ENCODE results near the gene CTDSPL.

The CTDSPL gene

DNA sequence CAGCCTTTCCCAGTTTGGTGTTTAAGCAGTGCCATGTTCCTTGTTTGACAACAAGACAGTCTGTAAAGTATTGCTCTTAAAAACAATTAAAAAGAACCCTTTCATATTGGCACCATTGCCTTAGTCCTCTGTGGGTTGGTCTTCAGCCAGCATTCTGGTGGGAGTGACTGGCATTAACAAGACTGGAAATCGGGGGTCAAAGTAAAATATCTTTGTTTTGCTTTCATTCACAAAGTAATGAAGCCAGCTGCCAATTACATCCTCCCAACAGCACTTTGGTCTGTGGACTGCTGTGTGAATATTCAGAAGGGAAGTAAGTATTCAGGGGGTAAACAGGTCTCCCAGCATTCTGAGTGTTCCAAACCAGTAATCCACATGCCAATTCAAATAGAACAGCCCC lies 120.7 kb downstream of the CTDSPL start:
- in situ Hi-C loops (cut with MboI; ENCODE audit: low pct_unique_long_range_greater_than_20kb, low sequenced_read_pairs, unreplicated experiment), result no loop called here
- DNase-seq (ENCODE audit: low spot score), result no peak
- TF ChIP-seq, protein P1, sequence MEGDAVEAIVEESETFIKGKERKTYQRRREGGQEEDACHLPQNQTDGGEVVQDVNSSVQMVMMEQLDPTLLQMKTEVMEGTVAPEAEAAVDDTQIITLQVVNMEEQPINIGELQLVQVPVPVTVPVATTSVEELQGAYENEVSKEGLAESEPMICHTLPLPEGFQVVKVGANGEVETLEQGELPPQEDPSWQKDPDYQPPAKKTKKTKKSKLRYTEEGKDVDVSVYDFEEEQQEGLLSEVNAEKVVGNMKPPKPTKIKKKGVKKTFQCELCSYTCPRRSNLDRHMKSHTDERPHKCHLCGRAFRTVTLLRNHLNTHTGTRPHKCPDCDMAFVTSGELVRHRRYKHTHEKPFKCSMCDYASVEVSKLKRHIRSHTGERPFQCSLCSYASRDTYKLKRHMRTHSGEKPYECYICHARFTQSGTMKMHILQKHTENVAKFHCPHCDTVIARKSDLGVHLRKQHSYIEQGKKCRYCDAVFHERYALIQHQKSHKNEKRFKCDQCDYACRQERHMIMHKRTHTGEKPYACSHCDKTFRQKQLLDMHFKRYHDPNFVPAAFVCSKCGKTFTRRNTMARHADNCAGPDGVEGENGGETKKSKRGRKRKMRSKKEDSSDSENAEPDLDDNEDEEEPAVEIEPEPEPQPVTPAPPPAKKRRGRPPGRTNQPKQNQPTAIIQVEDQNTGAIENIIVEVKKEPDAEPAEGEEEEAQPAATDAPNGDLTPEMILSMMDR (IDR thresholded peaks at IDR 0.05; ENCODE audit: extremely low read depth, insufficient read depth, missing control alignments), result no peak

DNA sequence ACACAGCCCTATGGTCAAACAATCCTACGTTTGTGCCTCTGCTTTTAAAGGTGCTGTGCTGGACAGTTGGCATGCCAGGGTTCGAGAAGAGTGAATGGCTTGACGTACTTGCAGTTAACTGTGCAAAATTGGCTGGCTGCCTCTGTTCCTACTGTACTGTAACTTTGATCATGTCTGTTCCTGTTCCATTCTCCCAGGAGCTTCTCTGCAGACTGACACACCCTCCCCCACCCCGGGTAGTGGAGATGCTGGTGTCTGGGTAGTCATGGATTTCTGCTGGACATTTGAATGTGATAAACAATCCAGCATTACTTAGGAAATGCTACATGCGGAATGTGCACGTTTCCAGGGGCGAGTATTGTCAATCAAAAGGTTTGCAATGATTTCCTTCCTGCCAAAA lies 122.4 kb downstream of the CTDSPL start:
- no peak for DNase-seq (ENCODE audit: low spot score)
- in situ Hi-C loops (cut with MboI; ENCODE audit: low pct_unique_long_range_greater_than_20kb, low sequenced_read_pairs, unreplicated experiment), result no loop called here
- TF ChIP-seq, protein P1 (IDR thresholded peaks at IDR 0.05; ENCODE audit: extremely low read depth, insufficient read depth, missing control alignments), result no peak

DNA sequence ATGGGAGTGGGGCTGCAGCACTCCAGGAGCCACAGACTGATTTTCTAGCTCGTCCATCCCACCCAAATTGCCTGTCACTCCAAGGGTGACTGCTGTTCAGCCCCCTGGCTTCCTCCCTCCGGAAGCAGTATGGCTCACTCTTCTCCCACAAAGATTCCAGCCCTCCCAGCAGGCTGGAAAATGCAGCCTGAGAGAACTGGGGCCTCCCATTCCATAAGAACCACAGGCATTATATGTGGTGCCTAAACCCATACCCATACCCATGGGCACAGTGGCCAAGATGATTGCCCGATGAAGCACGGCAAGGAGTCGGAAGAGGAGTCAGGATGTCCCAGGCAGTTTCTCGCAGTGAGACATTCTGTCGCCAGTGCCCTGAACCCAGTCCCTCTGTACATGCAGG lies 122.9 kb downstream of the CTDSPL start:
- DNase-seq (ENCODE audit: low spot score), result no peak
- TF ChIP-seq, protein P1 (IDR thresholded peaks at IDR 0.05; ENCODE audit: extremely low read depth, insufficient read depth, missing control alignments), result no peak

DNA sequence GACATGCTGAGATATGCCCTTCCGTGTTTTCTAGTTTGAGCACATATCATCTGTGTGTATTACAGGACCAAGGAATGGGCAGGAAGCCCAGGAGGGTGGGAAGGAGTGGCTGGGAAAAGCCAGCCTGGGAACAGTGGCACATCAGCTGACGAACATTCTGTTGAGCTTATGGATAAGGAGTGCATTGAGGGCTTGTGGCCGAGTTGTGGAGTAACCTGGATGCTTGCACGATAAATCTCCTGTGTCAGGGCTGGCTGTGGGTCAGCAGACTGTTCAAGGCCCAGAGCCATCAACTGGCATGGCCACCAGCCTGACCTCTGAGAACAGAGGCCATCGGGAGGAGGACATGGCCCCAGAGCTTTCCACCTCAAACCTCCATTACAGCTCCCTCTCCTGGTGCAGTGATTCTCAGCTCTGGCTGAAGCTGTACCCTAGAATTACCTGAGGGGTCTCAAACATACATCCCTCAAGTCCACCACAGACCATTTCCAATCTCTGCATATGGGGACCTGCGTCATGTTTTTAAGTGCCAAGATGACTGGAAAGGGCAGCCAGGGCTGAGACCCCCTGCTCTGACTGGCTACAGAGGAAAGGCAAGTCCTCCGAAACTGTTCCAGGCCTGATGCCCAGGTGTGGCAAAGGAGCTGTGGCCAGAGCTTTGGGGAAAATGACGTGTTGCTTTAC lies 124.1 kb downstream of the CTDSPL start:
- DNase-seq (ENCODE audit: low spot score), result no peak
- in situ Hi-C loops (cut with MboI; ENCODE audit: low pct_unique_long_range_greater_than_20kb, low sequenced_read_pairs, unreplicated experiment), result no loop called here
- TF ChIP-seq, protein P1 (IDR thresholded peaks at IDR 0.05; ENCODE audit: extremely low read depth, insufficient read depth, missing control alignments), result no peak

More for the DNA sequence above, 122.9 kb downstream of the CTDSPL start:
- in situ Hi-C loops (cut with MboI; ENCODE audit: low pct_unique_long_range_greater_than_20kb, low sequenced_read_pairs, unreplicated experiment), result no loop called here

DNA sequence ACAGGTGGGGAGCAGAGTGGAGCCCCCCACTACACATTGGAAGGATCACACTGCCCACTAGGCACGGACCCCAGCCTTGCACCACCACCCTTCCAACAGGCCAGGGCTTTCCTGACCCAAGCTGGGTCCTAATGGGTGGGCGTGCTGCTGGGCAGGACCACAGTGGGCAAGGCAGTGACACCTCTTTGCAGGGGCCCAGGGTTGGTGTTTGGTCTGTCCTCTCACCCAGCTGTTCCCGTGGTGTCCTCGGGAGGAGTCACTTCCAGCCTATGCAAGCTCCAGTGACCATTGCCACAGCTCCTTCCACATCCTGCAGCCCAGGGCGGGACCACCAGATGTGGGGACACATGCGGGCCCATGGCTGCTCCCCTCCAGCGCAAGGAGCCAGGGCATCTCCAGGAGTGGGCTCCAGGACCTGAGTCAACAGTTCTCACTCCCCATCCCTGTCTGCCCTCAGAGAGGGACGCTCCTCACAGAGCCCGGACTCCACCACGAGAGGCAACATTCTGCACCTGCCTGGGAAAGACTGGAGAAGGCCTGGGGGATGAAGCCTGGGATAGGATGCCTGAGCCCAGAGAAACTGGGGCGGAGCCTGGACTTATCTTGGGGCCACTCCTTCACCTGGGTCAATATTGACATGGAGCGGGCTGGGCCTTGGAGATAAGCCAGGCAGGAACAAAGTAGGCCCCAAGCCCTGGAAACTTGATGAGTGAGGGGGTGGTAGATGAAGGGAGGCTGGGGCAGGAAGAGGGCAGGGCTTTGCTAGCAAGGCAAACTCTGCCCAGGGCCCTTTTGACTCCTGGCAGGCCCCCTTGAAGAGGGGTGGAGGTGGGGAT lies 125.0 kb downstream of the CTDSPL start:
- in situ Hi-C loops (cut with MboI; ENCODE audit: low pct_unique_long_range_greater_than_20kb, low sequenced_read_pairs, unreplicated experiment), result no loop called here
- TF ChIP-seq, protein P1 (IDR thresholded peaks at IDR 0.05; ENCODE audit: extremely low read depth, insufficient read depth, missing control alignments), result no peak
- DNase-seq (ENCODE audit: low spot score), result no peak

DNA sequence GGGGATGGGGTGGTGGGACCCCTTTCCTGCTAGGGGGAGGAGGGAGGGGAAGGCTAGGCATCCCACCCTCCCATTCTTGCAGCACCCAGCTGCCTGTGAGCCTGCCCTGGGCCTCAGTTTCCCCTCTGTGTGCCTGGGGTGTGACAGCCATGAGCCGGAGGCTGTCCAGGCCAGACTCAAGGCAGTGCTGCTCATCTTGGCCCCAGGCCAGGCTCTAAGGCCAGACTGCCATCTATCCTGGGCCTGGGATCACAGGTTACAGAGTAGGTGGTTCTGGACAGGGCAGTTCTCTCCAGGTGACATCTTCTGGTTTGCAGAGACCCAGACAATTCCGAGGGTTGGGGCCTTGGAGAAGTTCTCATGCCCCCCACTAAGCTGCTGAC lies 125.6 kb downstream of the CTDSPL start:
- in situ Hi-C loops (cut with MboI; ENCODE audit: low pct_unique_long_range_greater_than_20kb, low sequenced_read_pairs, unreplicated experiment), result no loop called here
- no peak for DNase-seq (ENCODE audit: low spot score)
- TF ChIP-seq, protein P1 (IDR thresholded peaks at IDR 0.05; ENCODE audit: extremely low read depth, insufficient read depth, missing control alignments), result no peak

Measured in GM13977 (cell line).